Thyroid gland (tissue), 4 donors: ENCODE measurements around the gene FASN. TPM values are rescaled to one million over a fixed set of nuclear protein-coding genes. Genes with fewer than 3 reads are reported as not detected.

Source experiments
- DNase-seq, 2 donors: peaks; one replicate each; pipeline ENCODE4 v3.0.0-alpha.2; 2019
- H3K27ac ChIP-seq, 3 donors: fragments of 200-600 bp; sonication (generic); 1 replicate in 2 of 3; 2 replicates in 1 of 3; pipeline ENCODE4 v1.5.1; 2016 to 2019; ENCODE audit warnings: mild to moderate bottlenecking in 1 of 3, moderate library complexity in 1 of 3
- H3K27me3 ChIP-seq: fragments of 200-600 bp; sonication (generic); one replicate; pipeline ENCODE4 v1.5.1; 2019
- H3K36me3 ChIP-seq, 2 donors: fragments of 200-600 bp; sonication (generic); one replicate each; pipeline ENCODE4 v1.5.1; 2016 to 2019
- H3K4me1 ChIP-seq, 2 donors: fragments of 200-600 bp; sonication (generic); one replicate each; pipeline ENCODE4 v1.5.1; 2017 to 2019
- H3K4me3 ChIP-seq, 3 donors: fragments of 200-600 bp; sonication (generic); replicated peaks in 1 of 3; 1 replicate in 2 of 3; 2 replicates in 1 of 3; pipeline ENCODE4 v1.5.1; 2016; ENCODE audit warnings: mild to moderate bottlenecking in 1 of 3
- H3K9me3 ChIP-seq: fragments of 200-600 bp; sonication (generic); one replicate; pipeline ENCODE4 v1.5.1; 2017
- POLR2A ChIP-seq, 2 donors: fragments of 450-650 bp; IDR thresholded peaks; one replicate each; pipeline ENCODE4 v1.6.1; 2017; ENCODE audit warnings: antibody characterized with exemption in 2 of 2, mild to moderate bottlenecking in 2 of 2, moderate library complexity in 1 of 2
- WGBS, 2 donors: methylation state at CpG; one replicate each; pipeline ENCODE4 v1.1.5; 2017; 5-methylcytosine and 5-hydroxymethylcytosine counted together
- intact Hi-C: fragments of 100-400 bp; cut with DNase I; formaldehyde crosslinking; loops from one replicate; pipeline ENCODE4 v1.15.1; 2023
- total RNA-seq, 4 donors: library from RNA; depleted of rRNA; stranded (reverse); fragments of >200 nt; gene quantifications; one replicate each; pipeline ENCODE4 v1.2.3, GENCODE V29; 2016
- TF ChIP-seq, protein P1 (sequence below), 6 experiments: fragments of 200-600 bp in 3 of 6; fragments of 450-650 bp in 3 of 6; sonication (generic) in 3 of 6; IDR thresholded peaks; one replicate each; pipeline ENCODE4 v1.5.1; 2016 to 2019; ENCODE audit warnings: antibody characterized with exemption in 6 of 6, mild to moderate bottlenecking in 2 of 6, inconsistent platforms in 1 of 6, moderate library complexity in 1 of 6

FASN gene
- total RNA-seq, 4 donors from 2014 or later = 23.5 to 92.5 (median 77.3) TPM

DNA sequence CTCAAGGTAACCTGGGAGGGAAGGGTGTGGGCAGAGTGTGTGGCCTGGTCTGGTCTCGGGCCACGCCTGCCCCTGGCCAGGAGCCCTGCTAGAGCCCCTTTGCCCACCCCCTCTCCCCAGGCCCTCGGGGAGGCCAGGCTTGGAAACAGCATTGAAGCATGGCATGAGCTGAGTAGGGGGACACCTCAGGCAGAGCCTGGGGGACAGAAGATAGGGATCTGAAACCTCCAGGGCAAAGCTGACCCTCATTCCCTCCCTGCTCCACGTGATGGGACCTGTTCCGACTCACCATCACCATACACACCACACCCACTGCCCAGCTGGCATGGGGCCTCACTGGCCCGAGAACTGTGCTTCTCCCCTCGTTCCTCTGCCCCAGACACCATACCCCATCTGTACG lies 48.9 kb downstream of the FASN start:
- H3K27ac ChIP-seq = no peak overlapping the region

DNA sequence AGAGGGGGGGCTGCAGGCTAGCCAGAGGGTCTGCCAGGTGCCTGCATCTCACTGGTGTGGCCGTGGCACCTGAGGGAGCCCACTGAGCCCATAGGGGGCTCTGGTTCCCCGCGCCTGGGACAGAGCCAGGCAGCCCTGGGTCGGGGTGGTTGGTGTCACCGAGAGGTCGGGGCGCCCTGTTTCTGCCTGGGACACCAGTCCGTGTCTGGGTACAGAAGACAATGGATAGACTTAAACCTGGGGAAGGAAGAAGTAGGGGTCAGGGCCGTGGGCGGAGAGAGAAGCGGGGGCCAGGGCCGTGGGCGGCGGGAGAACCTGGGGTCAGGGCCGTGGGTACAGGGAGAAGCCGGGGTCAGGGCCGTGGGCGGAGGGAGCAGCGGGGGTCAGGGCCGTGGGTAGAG lies 49.5 kb downstream of the FASN start:
- no peaks in the 10 kb centered on the region for H3K9me3 ChIP-seq
- intact Hi-C loops = no loop called here
- WGBS, 2 donors = 89 to 92% methylated on average over 17 to 20 of the region's 20 CpGs
- H3K27ac ChIP-seq = no peak overlapping the region
- no peak for DNase-seq
- peaks cover 18 to 19% of the 10 kb centered on the region in 2 donors for H3K4me1 ChIP-seq
- peaks cover 4 to 8% of the 10 kb centered on the region in 2 donors for H3K36me3 ChIP-seq
- H3K4me3 ChIP-seq = no peak overlapping the region
- TF ChIP-seq, protein P1, sequence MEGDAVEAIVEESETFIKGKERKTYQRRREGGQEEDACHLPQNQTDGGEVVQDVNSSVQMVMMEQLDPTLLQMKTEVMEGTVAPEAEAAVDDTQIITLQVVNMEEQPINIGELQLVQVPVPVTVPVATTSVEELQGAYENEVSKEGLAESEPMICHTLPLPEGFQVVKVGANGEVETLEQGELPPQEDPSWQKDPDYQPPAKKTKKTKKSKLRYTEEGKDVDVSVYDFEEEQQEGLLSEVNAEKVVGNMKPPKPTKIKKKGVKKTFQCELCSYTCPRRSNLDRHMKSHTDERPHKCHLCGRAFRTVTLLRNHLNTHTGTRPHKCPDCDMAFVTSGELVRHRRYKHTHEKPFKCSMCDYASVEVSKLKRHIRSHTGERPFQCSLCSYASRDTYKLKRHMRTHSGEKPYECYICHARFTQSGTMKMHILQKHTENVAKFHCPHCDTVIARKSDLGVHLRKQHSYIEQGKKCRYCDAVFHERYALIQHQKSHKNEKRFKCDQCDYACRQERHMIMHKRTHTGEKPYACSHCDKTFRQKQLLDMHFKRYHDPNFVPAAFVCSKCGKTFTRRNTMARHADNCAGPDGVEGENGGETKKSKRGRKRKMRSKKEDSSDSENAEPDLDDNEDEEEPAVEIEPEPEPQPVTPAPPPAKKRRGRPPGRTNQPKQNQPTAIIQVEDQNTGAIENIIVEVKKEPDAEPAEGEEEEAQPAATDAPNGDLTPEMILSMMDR (IDR thresholded peaks at IDR 0.05) = no peak
- no peak for TF ChIP-seq POLR2A (IDR thresholded peaks at IDR 0.05)
- no peaks in the 10 kb centered on the region for H3K27me3 ChIP-seq

More for the DNA sequence above, 48.9 kb downstream of the FASN start:
- Histone ChIP-seq H3K27me3 (no peaks in the 10 kb centered on the region), H3K36me3 (peaks cover 5 to 8% of the 10 kb centered on the region in 2 donors), H3K4me3 (no peak overlapping the region), H3K4me1 (peaks cover 18 to 19% of the 10 kb centered on the region in 2 donors), H3K9me3 (no peaks in the 10 kb centered on the region)
- no peak for DNase-seq
- no peak for TF ChIP-seq POLR2A (IDR thresholded peaks at IDR 0.05)
- TF ChIP-seq, protein P1 (IDR thresholded peaks at IDR 0.05) = no peak
- WGBS, 2 donors = 90 to 95% methylated on average over 6 to 8 of the region's 8 CpGs
- intact Hi-C loops = no loop called here

DNA sequence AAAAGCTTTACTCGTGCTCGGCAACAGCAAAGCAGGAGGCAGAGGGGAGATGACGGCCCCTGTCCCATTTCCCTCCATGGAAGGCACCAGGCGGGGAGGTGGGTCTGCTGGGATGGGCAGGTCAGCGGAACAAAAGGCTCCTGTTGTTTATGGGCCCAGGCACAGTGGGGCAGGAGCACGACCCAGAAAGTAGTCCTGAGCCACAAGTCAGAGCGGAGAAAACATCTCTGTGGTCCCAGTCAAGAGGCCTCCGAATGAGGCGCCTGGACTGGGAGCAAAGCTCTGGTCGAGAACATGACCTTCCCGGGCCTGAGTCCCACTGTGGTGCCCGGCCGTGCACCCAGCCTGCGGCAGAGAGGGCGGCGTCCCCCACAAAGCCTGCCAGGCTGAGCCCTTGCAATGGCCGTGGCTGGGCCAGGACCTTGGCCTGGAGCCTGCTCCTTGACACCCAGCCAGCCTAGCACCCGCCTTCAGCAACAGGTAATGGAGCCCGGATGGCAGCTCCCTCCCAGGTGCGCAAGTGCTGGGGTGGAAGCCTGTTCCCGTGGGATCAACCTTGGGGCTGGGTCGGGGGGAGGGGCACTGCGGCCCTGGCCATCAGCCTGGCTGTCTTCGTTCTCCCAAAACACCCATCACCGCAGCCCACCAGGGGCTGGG lies 50.0 kb downstream of the FASN start:
- intact Hi-C loops = no loop called here
- peaks cover 13 to 17% of the 10 kb centered on the region in 2 donors for H3K4me1 ChIP-seq
- H3K36me3 ChIP-seq = peaks cover 4 to 8% of the 10 kb centered on the region in 2 donors
- no peak overlapping the region for H3K27ac ChIP-seq
- DNase-seq = no peak
- H3K4me3 ChIP-seq = no peak overlapping the region
- no peaks in the 10 kb centered on the region for H3K9me3 ChIP-seq
- no peak for TF ChIP-seq POLR2A (IDR thresholded peaks at IDR 0.05)
- TF ChIP-seq, protein P1 (IDR thresholded peaks at IDR 0.05) = no peak
- no peaks in the 10 kb centered on the region for H3K27me3 ChIP-seq
- 89 to 96% methylated on average over 6 to 22 of the region's 25 CpGs for WGBS, 2 donors

DNA sequence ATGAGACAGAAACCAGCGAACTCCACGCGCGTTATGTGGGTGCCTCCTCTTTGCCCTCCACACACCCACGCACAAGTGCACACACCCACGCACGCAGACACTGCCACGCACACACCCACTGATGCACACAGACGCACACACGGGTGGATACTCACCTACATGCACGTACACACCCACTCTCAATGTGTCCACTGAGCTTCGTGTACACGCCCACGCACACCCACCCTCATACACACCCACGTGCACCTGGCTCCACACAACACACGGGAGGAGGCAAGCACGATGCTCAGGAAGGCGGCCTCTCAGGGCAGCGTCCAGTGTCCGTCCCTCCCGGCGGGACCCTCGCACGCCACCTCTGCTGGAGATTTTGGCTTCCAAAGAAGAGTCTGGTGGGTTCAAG lies 50.7 kb downstream of the FASN start:
- Histone ChIP-seq H3K27ac (no peak overlapping the region), H3K36me3 (peaks cover 4 to 8% of the 10 kb centered on the region in 2 donors), H3K9me3 (no peaks in the 10 kb centered on the region), H3K27me3 (no peaks in the 10 kb centered on the region), H3K4me1 (peaks cover 7 to 11% of the 10 kb centered on the region in 2 donors), H3K4me3 (no peak overlapping the region)
- DNase-seq = no peak
- intact Hi-C loops = no loop called here
- no peak for TF ChIP-seq POLR2A (IDR thresholded peaks at IDR 0.05)
- TF ChIP-seq, protein P1 (IDR thresholded peaks at IDR 0.05) = no peak
- WGBS, 2 donors = 88 to 94% methylated on average over 24 of the region's 24 CpGs

DNA sequence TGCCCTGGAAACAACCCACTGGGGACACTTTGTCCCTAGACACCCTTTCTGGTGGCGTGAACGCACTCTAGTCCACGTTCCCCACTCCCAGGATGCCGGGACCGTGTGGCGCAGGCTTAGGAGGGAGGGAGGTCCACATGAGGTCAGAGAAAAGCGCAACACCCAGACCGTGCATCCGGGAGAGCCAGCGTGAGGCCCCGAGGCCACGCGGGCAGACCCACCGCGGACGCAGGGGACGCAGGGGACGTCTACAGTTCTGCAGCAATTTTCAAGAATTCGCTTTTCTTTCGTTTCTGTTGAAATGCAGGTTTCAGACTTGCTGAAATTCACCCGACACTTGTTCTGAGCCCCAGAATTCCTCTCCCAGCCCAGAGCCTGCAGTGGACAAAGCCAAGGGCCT lies 51.1 kb downstream of the FASN start:
- no peaks in the 10 kb centered on the region for H3K27me3 ChIP-seq
- no peak for TF ChIP-seq POLR2A (IDR thresholded peaks at IDR 0.05)
- TF ChIP-seq, protein P1 (IDR thresholded peaks at IDR 0.05) = no peak
- no peak overlapping the region for H3K27ac ChIP-seq
- peaks cover 6 to 10% of the 10 kb centered on the region in 2 donors for H3K4me1 ChIP-seq
- intact Hi-C loops = no loop called here
- no peaks in the 10 kb centered on the region for H3K9me3 ChIP-seq
- no peak overlapping the region for H3K4me3 ChIP-seq
- WGBS, 2 donors = 95 to 96% methylated on average over 21 of the region's 21 CpGs
- no peak for DNase-seq
- H3K36me3 ChIP-seq = peaks cover 4 to 8% of the 10 kb centered on the region in 2 donors
